Measurements from ENCODE around the gene NOVA1. TPM values are rescaled to one million over a fixed set of nuclear protein-coding genes. Genes with fewer than 3 reads are reported as not detected.
"Not testable (repeated sequence)": the region's sequence is repeated elsewhere in the genome, so short reads cannot be mapped to it uniquely, and the experiment has no call there.

Gene NOVA1, protein sequence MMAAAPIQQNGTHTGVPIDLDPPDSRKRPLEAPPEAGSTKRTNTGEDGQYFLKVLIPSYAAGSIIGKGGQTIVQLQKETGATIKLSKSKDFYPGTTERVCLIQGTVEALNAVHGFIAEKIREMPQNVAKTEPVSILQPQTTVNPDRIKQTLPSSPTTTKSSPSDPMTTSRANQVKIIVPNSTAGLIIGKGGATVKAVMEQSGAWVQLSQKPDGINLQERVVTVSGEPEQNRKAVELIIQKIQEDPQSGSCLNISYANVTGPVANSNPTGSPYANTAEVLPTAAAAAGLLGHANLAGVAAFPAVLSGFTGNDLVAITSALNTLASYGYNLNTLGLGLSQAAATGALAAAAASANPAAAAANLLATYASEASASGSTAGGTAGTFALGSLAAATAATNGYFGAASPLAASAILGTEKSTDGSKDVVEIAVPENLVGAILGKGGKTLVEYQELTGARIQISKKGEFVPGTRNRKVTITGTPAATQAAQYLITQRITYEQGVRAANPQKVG
- total RNA-seq = 13.3 to 16.9 TPM (median 15.2 TPM) in 3 replicates

DNA sequence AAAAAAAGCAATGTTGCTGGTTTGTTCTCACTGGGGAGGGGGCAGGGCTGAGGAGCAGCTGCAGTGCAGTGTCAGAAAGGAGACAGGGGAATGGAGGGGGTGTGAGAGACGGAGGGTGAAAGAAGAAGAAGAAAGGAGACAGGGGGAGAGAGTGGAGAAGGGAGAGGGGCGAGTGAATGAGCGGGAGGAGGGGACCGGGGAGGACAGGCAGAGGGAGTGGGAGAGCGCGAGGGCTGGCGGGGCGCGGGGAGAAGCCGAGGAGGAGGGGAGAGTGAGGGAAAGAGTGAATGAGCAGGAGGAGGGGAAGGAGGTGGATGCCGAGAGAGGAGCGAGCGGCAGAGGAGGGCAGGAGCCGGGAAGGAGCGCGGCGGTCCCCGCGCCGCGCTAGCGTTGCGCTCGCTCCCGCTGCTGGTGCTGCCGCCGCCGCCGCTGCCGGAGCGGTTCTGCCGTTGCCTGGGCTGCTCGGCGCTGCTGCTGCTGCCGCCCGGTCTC is at the start of gene NOVA1:
TSS of gene NOVA1 (minus strand) at position 445 of the 492 bp plus-strand sequence. CDS start 597 bp downstream, outside the sequence.
- H3K27ac Mint-ChIP-seq = peak within 1 kb of the TSS; percentile 79
- no peaks in the 10 kb centered on the region for H3K36me3 Mint-ChIP-seq
- no peaks in the 10 kb centered on the region for H3K9me3 Mint-ChIP-seq
- no peak for DNase-seq (ENCODE audit: low spot score in 2 of 2, unreplicated experiment in 2 of 2)
- H3K27me3 Mint-ChIP-seq (ENCODE audit: low read depth) = peaks cover 72% of the 10 kb centered on the region
- TF ChIP-seq CTCF (IDR thresholded peaks at IDR 0.05; ENCODE audit: unreplicated experiment) = no peak
- H3K4me1 Mint-ChIP-seq = peaks cover 18% of the 10 kb centered on the region
- peak within 1 kb of the TSS; percentile 89 for H3K4me3 Mint-ChIP-seq

- not testable (repeated sequence) for H3K27ac Mint-ChIP-seq; DNase-seq (ENCODE audit: low spot score in 2 of 2, unreplicated experiment in 2 of 2); H3K4me1 Mint-ChIP-seq; H3K36me3 Mint-ChIP-seq; H3K4me3 Mint-ChIP-seq; H3K27me3 Mint-ChIP-seq (ENCODE audit: low read depth)
- H3K9me3 Mint-ChIP-seq = peaks cover 26% of the 10 kb centered on the region
These were observed 47.2 kb upstream of the NOVA1 start for GRCh38 chr14:26645057-26645456.

DNA sequence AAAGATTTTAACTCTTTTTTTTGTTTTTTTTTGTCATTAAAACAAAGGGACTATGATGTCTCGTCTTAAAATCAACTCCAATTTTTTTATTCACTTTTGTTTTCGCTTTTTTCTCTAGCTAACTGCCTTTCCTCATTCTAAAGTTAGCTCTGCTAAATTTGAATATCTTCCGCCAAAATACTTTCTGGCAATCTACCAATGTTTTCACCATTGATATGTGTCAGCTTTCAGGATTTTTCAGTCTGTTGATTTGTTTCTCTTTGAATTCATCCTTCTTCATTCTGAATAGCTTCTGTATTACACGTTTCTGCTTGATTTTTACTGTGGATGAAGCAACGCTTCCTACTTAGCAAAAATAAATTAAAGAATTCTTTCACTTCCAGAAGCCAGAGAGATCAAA is 38.7 kb upstream of the NOVA1 start:
- H3K27ac Mint-ChIP-seq = no peak overlapping the region
- no peak for DNase-seq (ENCODE audit: low spot score in 2 of 2, unreplicated experiment in 2 of 2)
- H3K36me3 Mint-ChIP-seq = no peaks in the 10 kb centered on the region
- no peak for TF ChIP-seq CTCF (IDR thresholded peaks at IDR 0.05; ENCODE audit: unreplicated experiment)
- peaks cover 11% of the 10 kb centered on the region for H3K9me3 Mint-ChIP-seq
- no peaks in the 10 kb centered on the region for H3K27me3 Mint-ChIP-seq (ENCODE audit: low read depth)
- peaks cover 8% of the 10 kb centered on the region for H3K4me1 Mint-ChIP-seq
- no peak overlapping the region for H3K4me3 Mint-ChIP-seq

- H3K36me3 Mint-ChIP-seq; H3K4me3 Mint-ChIP-seq; H3K27ac Mint-ChIP-seq; H3K9me3 Mint-ChIP-seq; DNase-seq (ENCODE audit: low spot score in 2 of 2, unreplicated experiment in 2 of 2); H3K27me3 Mint-ChIP-seq (ENCODE audit: low read depth); H3K4me1 Mint-ChIP-seq: not testable (repeated sequence)
These were observed 37.1 kb upstream of the NOVA1 start for GRCh38 chr14:26634946-26635345.

DNA sequence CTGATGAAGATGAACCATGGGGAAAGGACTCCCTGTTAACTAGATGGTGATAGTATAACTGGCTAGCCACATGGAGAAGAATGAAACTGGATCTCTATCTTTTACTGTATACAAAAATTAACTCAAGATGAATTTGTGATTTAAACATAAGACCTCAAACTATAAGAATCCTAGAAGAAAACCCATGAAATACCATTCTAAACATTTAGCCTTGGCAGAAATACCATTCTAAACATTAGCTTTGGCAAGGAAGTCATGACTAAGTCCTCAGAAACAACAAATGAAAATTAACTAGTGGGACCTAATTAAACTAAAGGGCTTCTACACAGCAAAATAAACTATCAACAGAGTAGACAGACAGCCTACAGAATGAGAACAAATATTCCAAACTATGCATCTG is 28.4 kb upstream of the NOVA1 start:
- Mint-ChIP-seq H3K9me3 (no peaks in the 10 kb centered on the region), H3K4me3 (no peak overlapping the region), H3K27ac (no peak overlapping the region), H3K4me1 (no peaks in the 10 kb centered on the region), H3K36me3 (no peaks in the 10 kb centered on the region), H3K27me3 (ENCODE audit: low read depth) (no peaks in the 10 kb centered on the region)
- DNase-seq (ENCODE audit: low spot score in 2 of 2, unreplicated experiment in 2 of 2) = no peak
- TF ChIP-seq CTCF (IDR thresholded peaks at IDR 0.05; ENCODE audit: unreplicated experiment) = no peak

- Mint-ChIP-seq H3K27me3 (ENCODE audit: low read depth) (no peaks in the 10 kb centered on the region), H3K9me3 (no peaks in the 10 kb centered on the region), H3K36me3 (no peaks in the 10 kb centered on the region), H3K4me1 (no peaks in the 10 kb centered on the region), H3K4me3 (no peak overlapping the region), H3K27ac (no peak overlapping the region)
- no peak for TF ChIP-seq CTCF (IDR thresholded peaks at IDR 0.05; ENCODE audit: unreplicated experiment)
- no peak for DNase-seq (ENCODE audit: low spot score in 2 of 2, unreplicated experiment in 2 of 2)
These were observed 24.8 kb upstream of the NOVA1 start for GRCh38 chr14:26622611-26623010.
